IMR-90 (cell line): Measurements from ENCODE around the gene ABTB2. TPM values are rescaled to one million over a fixed set of nuclear protein-coding genes. Genes with fewer than 3 reads are reported as not detected.

Source experiments
- ATAC-seq: fragments of 200-7000 bp; cut with Tn5 transposase; 2 replicates; pipeline ENCODE4 v1.9.1; 2020; ENCODE audit warnings: low read depth, mild to moderate bottlenecking, moderate library complexity
- BruUV-seq: library from RNA; stranded (reverse); fragments of 400-500 nt; replicated peaks from 2 replicates; lab custom pipeline; 2021; lab: Mats Ljungman, UMichigan
- CTCF ChIA-PET: fragments of 300-600 bp; formaldehyde crosslinking; extraction: SDS; loops from one replicate; lab custom pipeline; 2021; ENCODE audit warnings: antibody characterized with exemption; lab: Yijun Ruan, JAX
- POLR2A ChIA-PET: fragments of 300-600 bp; sonication (Branson Sonifier 250); formaldehyde crosslinking; loops from one replicate; lab custom pipeline; 2022; ENCODE audit warnings: antibody characterized with exemption; ENCODE audit not compliant: unreplicated experiment; lab: Charles Lee
- DNase-seq: peaks from one replicate; pipeline ENCODE4 v3.0.0; 2013
- H2AFZ ChIP-seq: replicated peaks from 2 replicates; pipeline ENCODE3; 2013; ENCODE audit warnings: low read length, mild to moderate bottlenecking; ENCODE audit not compliant: poor library complexity
- H2AK5ac ChIP-seq: 2 replicates; pipeline ENCODE4 v1.6.1; 2013; ENCODE audit warnings: low read depth, low read length, inconsistent platforms
- H2AK9ac ChIP-seq: replicated peaks from 2 replicates; pipeline ENCODE3; 2013; ENCODE audit warnings: mild to moderate bottlenecking, low read depth, low read length, moderate library complexity; ENCODE audit not compliant: poor library complexity
- H2BK120ac ChIP-seq: 2 replicates; pipeline ENCODE4 v1.6.1; 2013; ENCODE audit warnings: low read depth, low read length, inconsistent platforms
- H2BK15ac ChIP-seq: 3 replicates; pipeline ENCODE4 v1.6.1; 2013; ENCODE audit warnings: low read depth, low read length, inconsistent platforms
- H2BK20ac ChIP-seq: 2 replicates; pipeline ENCODE4 v1.6.1; 2013; ENCODE audit warnings: low read depth, mild to moderate bottlenecking, inconsistent platforms, low read length, moderate library complexity
- H2BK5ac ChIP-seq: 2 replicates; pipeline ENCODE4 v1.6.1; 2013; ENCODE audit warnings: mild to moderate bottlenecking, low read depth, low read length, inconsistent platforms; ENCODE audit not compliant: poor library complexity, severe bottlenecking
- H3K14ac ChIP-seq: replicated peaks from 2 replicates; pipeline ENCODE4 v1.6.1; 2013; ENCODE audit warnings: low read depth, low read length, inconsistent platforms
- H3K18ac ChIP-seq: 2 replicates; pipeline ENCODE4 v1.6.1; 2013; ENCODE audit warnings: low read depth, low read length, control low read depth
- H3K23ac ChIP-seq: 2 replicates; pipeline ENCODE4 v1.6.1; 2013; ENCODE audit warnings: low read depth, low read length, inconsistent platforms
- H3K27ac ChIP-seq: 2 replicates; pipeline ENCODE4 v1.5.1; 2013; ENCODE audit warnings: mild to moderate bottlenecking, control low read depth, low read length; ENCODE audit not compliant: insufficient read depth
- H3K27me3 ChIP-seq: 2 replicates; pipeline ENCODE4 v1.6.1; 2013; ENCODE audit warnings: low read length; ENCODE audit not compliant: control insufficient read depth, insufficient read depth
- H3K36me3 ChIP-seq: 2 replicates; pipeline ENCODE4 v1.6.1; 2013; ENCODE audit warnings: low read length, mixed read lengths; ENCODE audit not compliant: control insufficient read depth, insufficient read depth
- H3K4ac ChIP-seq: 2 replicates; pipeline ENCODE4 v1.6.1; 2013; ENCODE audit warnings: low read depth, low read length, inconsistent platforms
- H3K4me1 ChIP-seq: 2 replicates; pipeline ENCODE4 v1.6.1; 2013; ENCODE audit warnings: low read length, mixed read lengths; ENCODE audit not compliant: control insufficient read depth, insufficient read depth
- H3K4me2 ChIP-seq: 2 replicates; pipeline ENCODE4 v1.6.1; 2013; ENCODE audit warnings: low read depth, mild to moderate bottlenecking, control low read depth, low read length, moderate library complexity
- H3K4me3 ChIP-seq: 2 replicates; pipeline ENCODE4 v1.5.1; 2013; ENCODE audit warnings: low read depth, mild to moderate bottlenecking, control low read depth, low read length, moderate library complexity; ENCODE audit not compliant: insufficient read depth
- H3K56ac ChIP-seq: 2 replicates; pipeline ENCODE4 v1.6.1; 2013; ENCODE audit warnings: low read length, inconsistent platforms; ENCODE audit not compliant: insufficient read depth; ENCODE audit errors: extremely low read depth
- H3K79me1 ChIP-seq, 2 experiments: 2 replicates each; pipeline ENCODE4 v1.6.1; 2013; ENCODE audit warnings: low read length in 2 of 2, inconsistent platforms in 1 of 2, low read depth in 1 of 2
- H3K9ac ChIP-seq: 2 replicates; pipeline ENCODE4 v1.6.1; 2013; ENCODE audit warnings: low read depth, low read length, control low read depth
- H3K9me1 ChIP-seq: 2 replicates; pipeline ENCODE4 v1.6.1; 2013; ENCODE audit warnings: low read length, inconsistent platforms; ENCODE audit not compliant: insufficient read depth
- H3K9me3 ChIP-seq: 2 replicates; pipeline ENCODE4 v1.6.1; 2013; ENCODE audit warnings: low read length; ENCODE audit not compliant: control insufficient read depth, insufficient read depth
- H4K20me1 ChIP-seq: 2 replicates; pipeline ENCODE4 v1.6.1; 2013; ENCODE audit warnings: low read length, inconsistent platforms; ENCODE audit not compliant: insufficient read depth
- H4K5ac ChIP-seq: 2 replicates; pipeline ENCODE4 v1.6.1; 2013; ENCODE audit warnings: mild to moderate bottlenecking, low read depth, low read length, control low read depth
- H4K8ac ChIP-seq, 2 experiments: 2 replicates each; pipeline ENCODE4 v1.6.1; 2013; ENCODE audit warnings: low read depth in 2 of 2, low read length in 2 of 2, control low read depth in 1 of 2, inconsistent platforms in 1 of 2
- H4K91ac ChIP-seq: 2 replicates; pipeline ENCODE4 v1.6.1; 2013; ENCODE audit warnings: low read depth, low read length, inconsistent platforms; ENCODE audit not compliant: insufficient read depth
- BHLHE40 ChIP-seq: fragments of 150-350 bp; IDR thresholded peaks from 2 replicates; pipeline ENCODE4 v1.6.1; 2016; ENCODE audit warnings: mild to moderate bottlenecking, low read depth, low read length
- CEBPB ChIP-seq: IDR thresholded peaks from 2 replicates; pipeline ENCODE4 v1.6.1; 2012; ENCODE audit warnings: low read depth, low read length, improper control_type of control experiment
- CHD1 ChIP-seq: IDR thresholded peaks from 2 replicates; pipeline ENCODE4 v1.6.1; 2012; ENCODE audit warnings: low read depth, low read length, improper control_type of control experiment
- CTCF ChIP-seq: conservative IDR thresholded peaks from 2 replicates; pipeline ENCODE4 v1.5.1; 2012; ENCODE audit warnings: mild to moderate bottlenecking, low read depth, low read length, improper control_type of control experiment
- ELK1 ChIP-seq: fragments of 150-350 bp; IDR thresholded peaks from 2 replicates; pipeline ENCODE4 v1.6.1; 2016; ENCODE audit warnings: low read depth, mild to moderate bottlenecking, low read length, moderate library complexity, borderline replicate concordance
- FOS ChIP-seq: fragments of 150-350 bp; IDR thresholded peaks from 2 replicates; pipeline ENCODE4 v1.6.1; 2016; ENCODE audit warnings: low read depth, low read length
- MAFK ChIP-seq: IDR thresholded peaks from 2 replicates; pipeline ENCODE4 v1.6.1; 2012; ENCODE audit warnings: low read depth, low read length, improper control_type of control experiment
- MXI1 ChIP-seq: IDR thresholded peaks from 2 replicates; pipeline ENCODE4 v1.6.1; 2012; ENCODE audit warnings: low read depth, mild to moderate bottlenecking, low read length, moderate library complexity, borderline replicate concordance
- NFE2L2 ChIP-seq: fragments of 150-350 bp; IDR thresholded peaks from 2 replicates; pipeline ENCODE4 v1.6.1; 2016; ENCODE audit warnings: low read depth, mild to moderate bottlenecking, low read length
- POLR2A ChIP-seq: IDR thresholded peaks from 2 replicates; pipeline ENCODE4 v1.6.1; 2012; ENCODE audit warnings: mild to moderate bottlenecking, low read depth, low read length
- RAD21 ChIP-seq: IDR thresholded peaks from 2 replicates; pipeline ENCODE4 v1.6.1; 2012; ENCODE audit warnings: low read length, improper control_type of control experiment
- RFX5 ChIP-seq: IDR thresholded peaks from 2 replicates; pipeline ENCODE4 v1.8.0; 2012; ENCODE audit warnings: low read depth, mild to moderate bottlenecking, low read length, moderate library complexity
- SMC3 ChIP-seq: fragments of 150-350 bp; IDR thresholded peaks from 2 replicates; pipeline ENCODE4 v1.6.1; 2016; ENCODE audit warnings: low read depth, mild to moderate bottlenecking, antibody characterized with exemption, low read length, moderate library complexity
- WGBS, 2 experiments: methylation state at CpG; one replicate each; pipeline versions ENCODE4 v1.1.5 to v1.1.7; 2013; ENCODE audit warnings: missing lambda C conversion rate in 2 of 2; ENCODE audit not compliant: insufficient read length in 1 of 2; ENCODE audit errors: extremely low coverage in 2 of 2; 5-methylcytosine and 5-hydroxymethylcytosine counted together
- dilution Hi-C: fragments of 300-500 bp; cut with HindIII; formaldehyde crosslinking; loops from one replicate; pipeline ENCODE4 v1.14.3; 2018; ENCODE audit warnings: low sequenced_read_pairs; ENCODE audit not compliant: unreplicated experiment
- in situ Hi-C: fragments of 300-500 bp; cut with MboI; formaldehyde crosslinking; loops from 3 replicates; pipeline ENCODE4 v1.14.3; 2019; ENCODE audit warnings: low sequenced_read_pairs, inconsistent platforms, mixed read lengths
- intact Hi-C: fragments of 100-400 bp; cut with micrococcal nuclease; formaldehyde crosslinking; loops from 2 replicates; pipeline ENCODE4 v1.10.0; 2022
- polyA plus RNA-seq, 3 experiments: library from polyadenylated mRNA; depleted of rRNA; stranded (reverse); fragments of >200 nt; gene quantifications; 2 replicates each; pipeline ENCODE4 v1.2.3, GENCODE V29; 2012; ENCODE audit warnings: low replicate concordance in 1 of 3
- total RNA-seq: library from RNA; depleted of rRNA; stranded (reverse); fragments of >200 nt; gene quantifications from 2 replicates; pipeline ENCODE4 v1.2.3, GENCODE V29; 2012
- TF ChIP-seq, protein P1 (sequence below): fragments of 150-350 bp; IDR thresholded peaks from 2 replicates; pipeline ENCODE4 v1.6.1; 2017; ENCODE audit warnings: mild to moderate bottlenecking, antibody characterized with exemption, low read length, low read depth

The ABTB2 gene
- total and polyA plus RNA-seq, 2 of the 4 experiments (the other 2 are of a cell fraction): 0.18 to 2.0 TPM

GRCh38 chr11:34351687-34352469 lies 5.9 kb downstream of the ABTB2 start (continued):
- TF ChIP-seq SMC3: no peak

GRCh38 chr11:34351051-34351450 lies 6.8 kb downstream of the ABTB2 start:
- no peak overlapping the region for H2BK120ac ChIP-seq
- no peak overlapping the region for H4K8ac ChIP-seq
- no peak overlapping the region for H4K5ac ChIP-seq
- intact Hi-C loops: no loop called here
- peaks cover 4% of the 10 kb centered on the region; the same call in 1 of the 2 replicates for H4K20me1 ChIP-seq
- H3K36me3 ChIP-seq: no peaks in the 10 kb centered on the region
- no peak overlapping the region for H2AK9ac ChIP-seq
- H2BK15ac ChIP-seq: no peak overlapping the region
- no peak overlapping the region for H3K4ac ChIP-seq
- ChIA-PET POLR2A (no interaction called here), CTCF (no interaction called here)
- H3K27ac ChIP-seq: no peak overlapping the region
- H3K9me3 ChIP-seq: no peaks in the 10 kb centered on the region
- no TSS peak for BruUV-seq
- dilution Hi-C loops: loop anchor here (10.0 kb wide), 1 partner anchor 86 kb away; no protein-coding TSS in a partner anchor
- H2AFZ ChIP-seq: no peak overlapping the region
- H3K18ac ChIP-seq: no peak overlapping the region
- no peak for DNase-seq
- H3K4me3 ChIP-seq: no peak overlapping the region
- H3K9me1 ChIP-seq: peaks cover 11% of the 10 kb centered on the region; the same call in 1 of the 2 replicates
- no peak overlapping the region for H3K56ac ChIP-seq
- in situ Hi-C loops: no loop called here
- no peak overlapping the region for H3K4me2 ChIP-seq
- WGBS, 2 experiments: 100% methylated on average over 1 of the region's 3 CpGs; no CpG with 5 or more reads in 1 of the 2 experiments
- H2BK5ac ChIP-seq: no peak overlapping the region
- H3K27me3 ChIP-seq: peaks cover 15% of the 10 kb centered on the region
- H3K14ac ChIP-seq: no peak overlapping the region
- H3K79me1 ChIP-seq: no peaks in the 10 kb centered on the region
- no peak overlapping the region for H2AK5ac ChIP-seq
- H3K9ac ChIP-seq: no peak overlapping the region
- no peak overlapping the region for H2BK20ac ChIP-seq
- H4K91ac ChIP-seq: no peak overlapping the region
- ATAC-seq: no peak
- H3K4me1 ChIP-seq: peaks cover 7% of the 10 kb centered on the region
- H3K23ac ChIP-seq: no peak overlapping the region
- TF ChIP-seq, protein P1, sequence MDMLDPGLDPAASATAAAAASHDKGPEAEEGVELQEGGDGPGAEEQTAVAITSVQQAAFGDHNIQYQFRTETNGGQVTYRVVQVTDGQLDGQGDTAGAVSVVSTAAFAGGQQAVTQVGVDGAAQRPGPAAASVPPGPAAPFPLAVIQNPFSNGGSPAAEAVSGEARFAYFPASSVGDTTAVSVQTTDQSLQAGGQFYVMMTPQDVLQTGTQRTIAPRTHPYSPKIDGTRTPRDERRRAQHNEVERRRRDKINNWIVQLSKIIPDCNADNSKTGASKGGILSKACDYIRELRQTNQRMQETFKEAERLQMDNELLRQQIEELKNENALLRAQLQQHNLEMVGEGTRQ: no peak
- TF ChIP-seq RAD21: no peak
- TF ChIP-seq FOS: no peak
- no peak for TF ChIP-seq CEBPB
- TF ChIP-seq ELK1: no peak
- TF ChIP-seq MAFK: no peak
- TF ChIP-seq MXI1: no peak
- no peak for TF ChIP-seq CTCF
- no peak for TF ChIP-seq NFE2L2
- TF ChIP-seq RFX5: no peak
- no peak for TF ChIP-seq CHD1
- TF ChIP-seq BHLHE40: no peak
- no peak for TF ChIP-seq POLR2A
